ENCODE data around the gene CDCA4. TPM values are rescaled to one million over a fixed set of nuclear protein-coding genes. Genes with fewer than 3 reads are reported as not detected.

Gene CDCA4
- total and polyA plus RNA-seq, 10 donors: 5.8 to 15.1 (median 8.6) TPM

DNA sequence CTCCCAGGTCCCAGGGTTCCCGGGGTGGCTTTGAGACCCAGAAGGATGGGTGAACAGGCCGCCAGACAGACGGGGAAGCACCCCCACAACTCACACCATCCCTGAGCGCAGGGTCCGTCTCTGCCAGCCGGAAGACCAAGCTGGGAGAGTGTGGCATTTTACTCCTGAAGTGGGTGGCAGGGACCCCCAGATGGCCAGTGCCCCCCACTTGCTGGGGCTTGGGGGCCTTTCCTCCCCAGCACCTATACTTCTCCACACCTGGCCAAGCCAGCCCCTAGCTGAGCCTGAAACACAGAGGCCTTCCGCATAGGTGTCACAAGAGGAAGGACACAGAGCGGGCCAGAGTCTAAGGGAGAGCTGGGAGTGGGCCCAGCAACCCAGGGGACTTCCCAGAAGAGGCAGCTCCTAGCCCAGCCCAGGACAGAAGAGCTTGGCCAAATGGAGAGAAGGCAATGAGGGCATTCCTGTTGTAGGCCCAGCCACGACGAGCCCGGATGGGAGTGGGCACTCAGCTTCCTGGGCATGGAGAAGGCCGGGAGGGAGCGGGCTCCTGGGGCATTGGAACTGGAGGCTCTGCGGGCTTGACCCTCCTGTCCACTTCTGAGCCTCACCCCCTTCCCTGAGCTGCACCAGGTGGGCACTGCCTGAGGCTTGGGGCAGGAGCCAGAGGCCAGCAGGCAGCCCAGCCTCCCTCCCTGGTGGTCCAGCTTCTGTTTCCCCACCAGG lies 46.1 kb downstream of the CDCA4 start:
- H3K36me3 ChIP-seq: no peaks in the 10 kb centered on the region
- intact Hi-C loops (cut with DNase I; ENCODE audit: low total_unique reads): no loop called here
- TF ChIP-seq POLR2A (IDR thresholded peaks at IDR 0.05): no peak
- TF ChIP-seq CTCF (IDR thresholded peaks at IDR 0.05 in 8 of 11, conservative IDR thresholded peaks at IDR 0.05 in 3 of 11): no peak
- TF ChIP-seq POLR2AphosphoS5 (IDR thresholded peaks at IDR 0.05): no peak
- peaks cover 9 to 55% (median 34%) of the 10 kb centered on the region in 6 donors for H3K4me1 ChIP-seq
- peaks cover 0 to 84% (median 42%) of the 10 kb centered on the region in 7 donors for H3K27me3 ChIP-seq (replicated peaks in 1 of 7)
- 89 to 93% (median 91%) methylated on average over 11 to 14 of the region's 14 CpGs for WGBS, 5 donors
- H3K27ac ChIP-seq: no peak overlapping the region
- peak; percentile 72 for DNase-seq
- H3K9me3 ChIP-seq: no peaks in the 10 kb centered on the region
- no peak overlapping the region for H3K4me3 ChIP-seq

- WGBS, 5 donors: 71 to 86% (median 81%) methylated on average over 13 of the region's 13 CpGs
- Histone ChIP-seq H3K4me1 (peaks cover 9 to 55% (median 35%) of the 10 kb centered on the region in 6 donors), H3K27me3 (replicated peaks in 1 of 7) (peaks cover 0 to 88% (median 43%) of the 10 kb centered on the region in 7 donors), H3K4me3 (no peak overlapping the region), H3K9me3 (no peaks in the 10 kb centered on the region), H3K27ac (peak overlapping the region in 1 of 8 donors; percentile 26), H3K36me3 (no peaks in the 10 kb centered on the region)
- peak; percentile 67 for DNase-seq
- intact Hi-C loops (cut with DNase I; ENCODE audit: low total_unique reads): no loop called here
- TF ChIP-seq CTCF (IDR thresholded peaks at IDR 0.05 in 8 of 11, conservative IDR thresholded peaks at IDR 0.05 in 3 of 11): no peak
- no peak for TF ChIP-seq POLR2A (IDR thresholded peaks at IDR 0.05)
- no peak for TF ChIP-seq POLR2AphosphoS5 (IDR thresholded peaks at IDR 0.05)
These were observed 46.7 kb downstream of the CDCA4 start for GRCh38 chr14:104974146-104974541.

DNA sequence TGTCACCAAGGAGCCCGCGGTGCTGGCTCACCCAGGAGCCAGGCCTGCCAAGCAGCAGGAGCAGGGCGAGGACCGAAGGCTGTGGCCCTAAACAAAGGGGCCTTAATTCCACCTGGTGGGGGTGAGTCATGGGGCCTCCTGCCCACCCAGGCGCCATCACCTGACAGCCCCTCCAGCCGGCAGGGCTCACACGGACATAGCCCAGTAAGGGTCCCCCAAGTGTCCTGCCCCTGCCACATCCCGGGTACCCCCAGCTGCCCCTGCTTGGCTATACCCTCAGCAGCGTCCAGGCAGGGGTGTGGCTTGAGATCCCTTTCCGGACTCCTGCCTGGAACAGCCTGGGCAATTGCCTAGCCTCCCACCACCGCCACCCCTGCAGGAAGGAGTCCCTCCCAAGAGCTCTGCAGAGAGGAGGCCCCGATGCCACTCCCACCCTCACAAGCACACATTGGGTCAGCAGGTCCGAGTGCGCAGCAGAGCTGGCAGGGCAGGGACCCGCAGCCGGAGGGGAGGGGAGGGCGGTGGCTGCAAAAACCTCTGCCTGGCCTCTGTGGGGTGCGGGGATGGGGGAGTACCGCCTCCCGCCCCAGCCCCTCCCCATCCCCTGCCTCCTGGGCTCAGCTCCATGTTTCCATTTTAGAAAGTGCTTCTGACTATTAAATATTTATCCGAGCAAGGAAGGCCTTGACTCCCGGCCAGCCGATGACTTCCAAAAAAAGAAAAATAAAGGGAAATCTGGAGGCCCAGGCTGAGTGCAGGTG lies 47.3 kb downstream of the CDCA4 start:
- H3K4me3 ChIP-seq: no peak overlapping the region

More for the DNA sequence above, 47.3 kb downstream of the CDCA4 start:
- H3K27me3 ChIP-seq (replicated peaks in 1 of 7): peaks cover 0 to 88% (median 40%) of the 10 kb centered on the region in 7 donors
- TF ChIP-seq CTCF (IDR thresholded peaks at IDR 0.05 in 8 of 11, conservative IDR thresholded peaks at IDR 0.05 in 3 of 11) (no peak), POLR2AphosphoS5 (IDR thresholded peaks at IDR 0.05) (no peak), POLR2A (IDR thresholded peaks at IDR 0.05) (no peak)
- H3K4me1 ChIP-seq: peaks cover 9 to 56% (median 35%) of the 10 kb centered on the region in 6 donors
- WGBS, 5 donors: 41 to 78% (median 68%) methylated on average over 13 to 23 of the region's 23 CpGs
- H3K36me3 ChIP-seq: no peaks in the 10 kb centered on the region
- H3K9me3 ChIP-seq: no peaks in the 10 kb centered on the region
- intact Hi-C loops (cut with DNase I; ENCODE audit: low total_unique reads): no loop called here
- H3K27ac ChIP-seq: peak overlapping the region in 3 of 8 donors; percentile 6 to 26 (median 8)
- DNase-seq: peak; percentile 72

All from spleen (tissue), 11 donors.